Stimulated activated CD8-positive, alpha-beta memory T cell treated with anti-CD3 and anti-CD28 coated beads, Interleukin-7, amount 100 ng/mL, for 1 hour (primary cell): Measurements from ENCODE around the gene UPF3A.
"Not testable (repeated sequence)": the region's sequence is repeated elsewhere in the genome, so short reads cannot be mapped to it uniquely, and the experiment has no call there.

Experiments
- DNase-seq, 2 donors: peaks; one replicate each; pipeline ENCODE4 v3.0.0-alpha.2; 2020; ENCODE audit warnings: low read depth in 2 of 2

The UPF3A gene

GRCh38 chr13:114334305-114335053 is 53.1 kb downstream of the UPF3A start:
- DNase-seq = no peak

GRCh38 chr13:114336457-114336856 is 55.1 kb downstream of the UPF3A start:
- DNase-seq = not testable (repeated sequence)

DNA sequence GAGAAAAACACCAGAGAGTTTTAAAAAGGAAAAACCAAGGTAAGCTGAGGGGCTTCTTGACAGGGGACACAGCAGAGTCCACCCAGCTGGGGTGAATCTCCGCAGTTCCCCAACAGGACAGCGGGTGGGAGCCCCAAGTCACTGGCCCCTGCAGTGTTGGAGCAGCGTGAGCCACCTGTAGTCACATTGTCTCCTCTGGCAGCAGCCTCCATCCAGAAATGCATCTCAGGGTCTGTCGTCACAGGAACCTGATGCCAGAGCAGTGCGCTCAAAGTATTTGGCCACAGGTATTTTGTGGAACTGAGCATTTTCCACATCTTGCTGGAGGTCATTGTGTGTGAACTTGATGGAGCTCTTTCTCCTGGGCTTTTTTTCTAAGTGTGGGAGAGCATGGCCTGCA is 57.6 kb downstream of the UPF3A start:
- no peak for DNase-seq

DNA sequence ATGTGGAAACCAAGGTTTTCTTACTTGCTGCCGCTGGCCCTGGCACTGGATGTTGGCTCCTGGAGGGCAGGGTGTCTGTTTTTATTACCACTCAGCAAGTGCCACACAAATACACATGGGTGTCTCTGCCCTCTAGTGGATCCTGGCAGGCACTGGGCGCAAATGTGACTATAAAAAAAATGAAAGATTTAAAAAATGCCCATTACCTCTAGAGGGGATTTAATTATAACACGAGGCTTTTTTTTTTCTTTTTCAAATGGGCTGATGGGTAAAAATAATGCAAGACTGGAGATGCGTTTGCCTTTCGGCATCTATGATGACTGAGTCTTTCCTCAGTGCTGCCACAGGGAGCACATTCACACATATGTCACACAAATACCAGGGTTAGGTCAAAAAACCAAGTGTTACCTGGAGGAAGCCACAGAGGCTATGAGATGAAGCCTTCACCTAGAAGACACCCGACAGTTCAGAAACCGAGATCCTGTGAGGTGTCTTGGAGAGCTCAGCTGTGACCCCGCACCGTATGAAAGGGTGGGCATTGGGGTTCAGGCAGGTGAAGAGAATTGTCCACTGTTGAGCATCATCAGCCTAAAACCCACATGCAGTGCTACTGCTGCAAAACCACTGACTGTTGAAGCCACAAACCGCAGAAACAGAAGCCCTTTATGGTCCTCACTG is 58.6 kb downstream of the UPF3A start:
- peak in 1 of 2 donors; percentile 5 for DNase-seq

DNA sequence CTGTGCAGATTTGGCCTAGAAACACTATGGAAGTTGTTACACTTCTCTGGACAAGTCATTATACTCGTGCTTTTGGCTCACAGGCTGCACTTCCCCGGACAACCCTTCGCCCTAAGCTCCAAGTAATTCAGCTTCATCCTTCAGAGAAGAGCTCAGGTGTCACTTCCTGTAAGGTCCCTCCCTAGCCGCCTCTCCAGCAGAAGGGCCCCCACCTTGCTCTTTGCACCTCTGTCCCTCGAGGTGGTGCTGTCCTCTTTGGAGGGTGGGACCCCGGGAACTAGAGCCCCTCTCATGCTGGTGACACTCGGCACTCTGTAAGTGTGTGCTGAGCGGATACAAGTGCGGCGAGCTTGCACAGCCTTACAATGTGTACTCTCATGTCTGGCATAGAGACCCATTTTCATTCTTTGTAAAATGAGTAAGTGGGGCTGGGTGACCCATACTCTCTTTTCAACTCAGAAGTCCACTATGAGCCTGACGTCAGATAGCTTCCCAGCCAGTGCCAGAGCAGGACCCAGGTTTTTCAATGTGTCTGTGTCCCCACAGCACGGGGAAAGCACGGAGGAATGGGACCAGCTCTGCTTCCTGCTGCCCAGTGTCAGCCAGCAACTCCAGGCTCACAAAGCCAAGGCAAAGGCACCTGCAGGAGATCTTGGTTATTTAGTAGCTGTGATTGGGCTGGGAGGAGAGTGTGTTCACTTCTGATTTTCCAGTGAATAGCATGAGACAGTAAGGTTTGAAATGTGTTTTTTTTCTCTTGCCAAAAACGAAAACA is 59.8 kb downstream of the UPF3A start:
- DNase-seq = no peak

- not testable (repeated sequence) for DNase-seq
Observed at GRCh38 chr13:114347256-114347655, 65.9 kb downstream of the UPF3A start.

DNA sequence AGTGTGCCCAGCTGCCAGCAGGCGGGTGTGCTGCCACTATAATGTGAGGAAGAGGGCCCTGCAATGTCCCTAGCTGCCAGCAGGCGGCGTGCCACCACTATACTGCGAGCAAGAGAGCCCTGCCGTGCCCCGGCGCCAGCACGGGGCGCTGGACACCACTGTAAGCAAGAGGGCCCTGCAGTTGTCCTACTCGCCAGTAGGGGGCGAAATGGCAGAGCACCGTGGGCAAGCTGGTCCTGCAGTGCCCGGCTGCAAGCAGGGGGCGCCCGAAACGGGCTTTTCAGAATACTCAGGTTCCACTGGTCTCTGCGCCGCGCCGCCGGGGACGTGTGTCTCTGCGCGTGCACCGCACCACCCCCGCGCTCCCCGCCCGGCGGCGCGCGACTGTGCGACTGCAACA is 71.4 kb downstream of the UPF3A start:
- DNase-seq = not testable (repeated sequence)

DNA sequence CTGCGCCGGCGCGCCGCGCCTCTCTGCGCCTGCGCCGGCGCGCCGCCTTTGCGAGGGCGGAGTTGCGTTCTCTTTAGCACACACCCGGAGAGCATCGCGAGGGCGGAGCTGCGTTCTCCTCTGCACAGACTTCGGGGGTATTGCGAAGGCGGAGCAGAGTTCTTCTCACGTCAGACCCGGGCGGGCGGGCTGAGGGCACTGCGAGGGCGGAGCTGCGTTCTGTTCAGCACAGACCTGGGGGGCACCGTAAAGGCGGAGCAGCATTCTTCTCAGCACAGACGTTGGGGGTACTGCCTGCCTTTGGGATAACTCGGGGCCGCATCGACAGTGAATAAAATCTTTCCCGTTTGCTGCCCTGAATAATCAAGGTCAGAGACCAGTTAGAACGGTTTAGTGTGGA is 72.0 kb downstream of the UPF3A start:
- DNase-seq = not testable (repeated sequence)
